Upper lobe of right lung (tissue), 1 donor: ENCODE data around the gene ZNF439. TPM values are rescaled to one million over a fixed set of nuclear protein-coding genes. Genes with fewer than 3 reads are reported as not detected.
A peak's percentile ranks its signal among the peaks of the same experiment; 100 is the strongest.

ENCODE experiments used
- ATAC-seq: fragments of 200-7000 bp; cut with Tn5 transposase; one replicate; pipeline ENCODE4 v1.9.1; 2020; ENCODE audit warnings: mild to moderate bottlenecking, moderate library complexity
- DNase-seq: peaks from one replicate; pipeline ENCODE4 v3.0.0-alpha.2; 2020
- H3K27ac ChIP-seq: fragments of 200-600 bp; one replicate; pipeline ENCODE4 v1.8.0; 2022
- H3K27me3 ChIP-seq: fragments of 200-600 bp; one replicate; pipeline ENCODE4 v1.8.0; 2022; ENCODE audit warnings: mild to moderate bottlenecking
- H3K36me3 ChIP-seq: fragments of 200-600 bp; one replicate; pipeline ENCODE4 v1.8.0; 2022
- H3K4me1 ChIP-seq: fragments of 200-600 bp; one replicate; pipeline ENCODE4 v1.8.0; 2022
- H3K4me3 ChIP-seq: fragments of 200-600 bp; one replicate; pipeline ENCODE4 v1.8.0; 2022; ENCODE audit warnings: mild to moderate bottlenecking
- H3K9me3 ChIP-seq: fragments of 200-600 bp; one replicate; pipeline ENCODE4 v1.8.0; 2022
- intact Hi-C: fragments of 100-400 bp; cut with DNase I; formaldehyde crosslinking; loops from one replicate; pipeline ENCODE4 v1.11.0; 2022
- long read RNA-seq: library from polyadenylated mRNA; unstranded; transcript quantifications from one replicate; pipeline ENCODE4 v2.0.0, GENCODE V29; 2021
- total RNA-seq: library from RNA; stranded (reverse); fragmentation: NEBNext Ultra II Directional; extraction: Animal tissue kit (Norgen Biotek cat#: 25700); gene quantifications from one replicate; pipeline ENCODE4 v1.2.1, GENCODE V29; 2021
- TF ChIP-seq, protein P1 (sequence below): fragments of 200-600 bp; IDR thresholded peaks from one replicate; pipeline ENCODE4 v1.8.0; 2022; ENCODE audit warnings: antibody characterized with exemption
- donor health status: DM: no; HTN: yes; CAD: no; lungs with severe emphysema.

Gene ZNF439
- total RNA-seq, result 9.4 TPM
- long read RNA-seq, partial matches to known transcripts, result 0 of 16 reads
- long read RNA-seq, other reads (novel, unspliced or antisense), result 12 of 16 reads

DNA sequence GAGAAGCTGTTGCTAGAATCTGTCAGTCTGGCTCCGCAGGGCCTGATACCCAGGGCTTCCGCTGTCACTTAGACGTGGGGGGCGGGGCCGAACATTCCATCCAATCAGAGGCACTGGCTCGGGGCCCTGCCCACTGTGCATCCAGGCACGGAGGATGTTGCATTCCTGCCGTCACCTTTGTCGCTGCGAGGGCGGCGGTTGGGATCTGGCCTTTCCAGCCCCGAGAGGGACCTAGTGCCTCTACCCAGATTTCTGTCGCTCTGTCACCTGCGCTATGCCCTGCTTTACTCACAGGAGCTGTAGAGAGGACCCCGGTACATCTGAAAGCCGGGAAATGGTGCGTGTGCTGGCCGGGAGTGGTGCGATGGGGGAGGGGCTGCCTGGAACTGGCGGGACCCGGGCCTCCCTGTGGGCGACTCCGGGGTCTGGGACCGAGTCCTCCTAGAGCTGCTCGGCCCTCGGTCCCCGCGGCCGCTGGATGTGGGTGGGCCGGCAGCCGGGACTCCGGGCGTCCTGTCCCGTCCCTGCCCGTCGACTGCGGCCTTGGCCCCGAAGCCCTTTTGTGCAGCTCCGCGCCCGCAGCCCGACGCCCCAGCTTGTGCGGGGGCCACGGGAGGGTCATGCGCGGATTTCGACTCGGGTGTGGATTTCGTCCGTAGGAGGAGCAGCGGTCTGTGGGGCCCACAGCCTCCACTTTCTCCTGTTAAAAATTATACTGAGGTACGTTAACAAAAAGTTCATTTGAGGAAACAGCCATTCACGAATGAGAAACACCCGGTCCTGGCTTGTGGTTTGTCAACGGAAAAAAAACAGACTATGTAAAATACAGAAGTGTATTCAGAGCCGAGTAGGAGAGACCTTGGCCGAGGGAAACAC, at the start of gene ZNF439:
TSS of gene ZNF439 (plus strand) at position 133 of the 876 bp plus-strand sequence. CDS start at position 275, 142 bp downstream.
- Histone ChIP-seq H3K27ac (peak within 1 kb of the TSS; percentile 71), H3K36me3 (no peaks in the 10 kb centered on the region), H3K4me3 (peak within 1 kb of the TSS; percentile 83), H3K9me3 (no peaks in the 10 kb centered on the region), H3K4me1 (peaks cover 10% of the 10 kb centered on the region), H3K27me3 (no peaks in the 10 kb centered on the region)
- ATAC-seq (peak; percentile 100), DNase-seq (peak; percentile 96)
- TF ChIP-seq, protein P1, sequence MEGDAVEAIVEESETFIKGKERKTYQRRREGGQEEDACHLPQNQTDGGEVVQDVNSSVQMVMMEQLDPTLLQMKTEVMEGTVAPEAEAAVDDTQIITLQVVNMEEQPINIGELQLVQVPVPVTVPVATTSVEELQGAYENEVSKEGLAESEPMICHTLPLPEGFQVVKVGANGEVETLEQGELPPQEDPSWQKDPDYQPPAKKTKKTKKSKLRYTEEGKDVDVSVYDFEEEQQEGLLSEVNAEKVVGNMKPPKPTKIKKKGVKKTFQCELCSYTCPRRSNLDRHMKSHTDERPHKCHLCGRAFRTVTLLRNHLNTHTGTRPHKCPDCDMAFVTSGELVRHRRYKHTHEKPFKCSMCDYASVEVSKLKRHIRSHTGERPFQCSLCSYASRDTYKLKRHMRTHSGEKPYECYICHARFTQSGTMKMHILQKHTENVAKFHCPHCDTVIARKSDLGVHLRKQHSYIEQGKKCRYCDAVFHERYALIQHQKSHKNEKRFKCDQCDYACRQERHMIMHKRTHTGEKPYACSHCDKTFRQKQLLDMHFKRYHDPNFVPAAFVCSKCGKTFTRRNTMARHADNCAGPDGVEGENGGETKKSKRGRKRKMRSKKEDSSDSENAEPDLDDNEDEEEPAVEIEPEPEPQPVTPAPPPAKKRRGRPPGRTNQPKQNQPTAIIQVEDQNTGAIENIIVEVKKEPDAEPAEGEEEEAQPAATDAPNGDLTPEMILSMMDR, result no peak
- intact Hi-C loops, result no loop called here

DNA sequence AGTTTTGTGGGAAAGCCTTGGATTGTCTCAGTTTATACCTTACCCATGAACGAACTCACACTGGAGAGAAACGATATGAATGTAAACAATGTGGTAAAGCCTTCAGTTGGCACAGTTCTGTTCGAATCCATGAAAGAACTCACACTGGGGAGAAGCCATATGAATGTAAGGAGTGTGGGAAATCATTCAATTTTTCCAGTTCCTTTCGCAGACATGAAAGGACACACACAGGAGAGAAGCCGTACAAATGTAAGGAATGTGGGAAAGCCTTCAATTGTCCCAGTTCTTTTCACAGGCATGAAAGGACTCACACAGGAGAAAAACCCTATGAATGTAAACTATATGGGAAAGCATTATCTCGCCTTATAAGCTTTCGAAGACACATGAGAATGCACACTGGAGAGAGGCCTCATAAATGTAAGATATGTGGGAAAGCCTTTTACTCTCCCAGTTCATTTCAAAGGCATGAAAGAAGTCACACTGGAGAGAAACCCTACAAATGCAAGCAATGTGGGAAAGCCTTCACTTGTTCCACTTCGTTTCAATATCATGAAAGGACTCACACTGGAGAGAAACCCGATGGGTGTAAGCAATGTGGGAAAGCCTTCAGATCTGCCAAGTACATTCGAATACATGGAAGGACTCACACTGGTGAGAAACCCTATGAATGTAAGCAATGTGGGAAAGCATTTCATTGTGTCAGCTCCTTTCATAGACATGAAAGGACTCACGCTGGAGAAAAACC, 42.0 kb upstream of the ZNF439 start:
- TF ChIP-seq, protein P1, result no peak
- H3K27ac ChIP-seq, result no peak overlapping the region
- H3K36me3 ChIP-seq, result peaks cover 5% of the 10 kb centered on the region
- H3K27me3 ChIP-seq, result no peaks in the 10 kb centered on the region
- H3K4me1 ChIP-seq, result no peaks in the 10 kb centered on the region
- intact Hi-C loops, result no loop called here
- H3K9me3 ChIP-seq, result peaks cover 29% of the 10 kb centered on the region
- ATAC-seq (no peak), DNase-seq (no peak)
- no peak overlapping the region for H3K4me3 ChIP-seq

DNA sequence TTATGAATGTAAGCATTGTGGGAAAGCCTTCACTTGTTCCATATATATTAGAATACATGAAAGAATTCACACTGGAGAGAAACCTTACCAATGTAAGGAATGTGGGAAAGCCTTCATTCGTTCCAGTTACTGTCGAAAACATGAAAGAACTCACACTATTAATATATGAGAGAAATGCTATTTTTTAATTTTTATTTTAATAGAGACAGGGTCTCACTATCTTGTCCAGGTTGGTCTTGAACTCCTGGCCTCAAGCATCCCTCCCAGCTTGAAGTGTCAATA, 41.5 kb upstream of the ZNF439 start:
- ATAC-seq, result no peak

DNA sequence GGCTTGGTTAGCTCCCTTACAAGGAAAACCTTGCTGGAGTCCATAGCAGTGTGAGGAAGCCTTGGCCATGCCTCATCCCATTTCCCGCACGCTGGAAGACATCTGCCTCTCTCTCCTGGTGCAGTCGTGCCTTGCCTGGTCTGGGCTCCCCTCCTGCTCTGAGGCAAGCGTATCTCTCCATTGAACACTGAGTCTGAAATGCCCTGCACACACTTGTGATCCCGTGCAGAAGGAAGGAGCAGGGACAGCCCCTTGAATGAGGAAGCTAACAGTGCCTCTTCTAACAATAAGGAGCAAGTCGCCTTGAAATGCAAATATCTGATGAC, 34.9 kb upstream of the ZNF439 start:
- H3K27ac ChIP-seq, result peak overlapping the region; percentile 93
- TF ChIP-seq, protein P1, result no peak
- ATAC-seq (peak; percentile 54), DNase-seq (no peak)
- intact Hi-C loops, result no loop called here
- H3K36me3 ChIP-seq, result no peaks in the 10 kb centered on the region
- H3K4me3 ChIP-seq, result peak overlapping the region; percentile 86
- H3K9me3 ChIP-seq, result no peaks in the 10 kb centered on the region
- peaks cover 9% of the 10 kb centered on the region for H3K4me1 ChIP-seq
- H3K27me3 ChIP-seq, result no peaks in the 10 kb centered on the region

More for the DNA sequence above, 41.5 kb upstream of the ZNF439 start:
- no peak for DNase-seq
- intact Hi-C loops, result no loop called here
- Histone ChIP-seq H3K4me1 (no peaks in the 10 kb centered on the region), H3K4me3 (no peak overlapping the region), H3K36me3 (peaks cover 5% of the 10 kb centered on the region), H3K27ac (no peak overlapping the region), H3K27me3 (no peaks in the 10 kb centered on the region), H3K9me3 (peaks cover 29% of the 10 kb centered on the region)
- TF ChIP-seq, protein P1, result no peak

DNA sequence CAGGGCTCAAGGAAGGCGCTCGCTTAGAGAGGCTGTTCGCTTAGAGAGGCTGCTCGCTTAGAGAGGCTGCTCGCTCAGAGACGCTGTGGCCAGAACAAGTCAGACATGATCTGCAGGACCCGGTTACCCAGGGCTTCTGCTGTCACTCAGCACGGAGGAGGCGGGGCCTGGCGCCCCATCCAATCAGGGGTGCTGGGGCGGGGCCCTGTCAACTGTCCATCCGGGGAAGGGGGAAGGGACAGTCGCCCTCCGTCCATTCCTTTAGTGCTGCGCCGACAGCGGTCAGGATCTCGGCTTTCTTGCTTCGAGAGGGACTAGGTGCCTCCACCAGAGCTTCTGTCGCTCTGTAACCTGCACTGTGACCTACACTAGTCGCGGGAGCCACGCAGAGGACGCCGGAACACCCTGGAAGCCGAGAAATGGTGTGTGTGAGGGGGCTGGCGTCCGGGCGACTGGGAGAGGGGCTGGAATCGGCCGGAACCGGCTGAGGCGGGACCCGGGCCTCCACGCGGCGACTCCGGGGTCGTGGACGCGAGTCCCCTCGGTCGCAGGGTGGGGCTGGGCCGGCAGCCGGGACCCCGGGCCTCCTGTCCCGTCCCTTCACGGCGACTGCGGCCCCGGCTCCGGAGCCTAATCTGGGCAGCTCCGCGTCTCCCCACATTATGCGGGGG, 34.4 kb upstream of the ZNF439 start, which contains the start of gene ZNF440:
TSS of gene ZNF440 (plus strand) at position 245 of the 671 bp plus-strand sequence. CDS start at position 420, 175 bp downstream.
- no peaks in the 10 kb centered on the region for H3K36me3 ChIP-seq
- peak within 1 kb of the TSS; percentile 86 for H3K4me3 ChIP-seq
- H3K27me3 ChIP-seq, result no peaks in the 10 kb centered on the region
- peak within 1 kb of the TSS; percentile 93 for H3K27ac ChIP-seq
- intact Hi-C loops, result no loop called here
- H3K4me1 ChIP-seq, result peaks cover 9% of the 10 kb centered on the region
- ATAC-seq (peak; percentile 100), DNase-seq (peak; percentile 97)
- H3K9me3 ChIP-seq, result no peaks in the 10 kb centered on the region
- TF ChIP-seq, protein P1, result no peak
